Measurements from ENCODE around the gene MMP19. TPM values are rescaled to one million over a fixed set of nuclear protein-coding genes. Genes with fewer than 3 reads are reported as not detected.
"Not testable (repeated sequence)": the region's sequence is repeated elsewhere in the genome, so short reads cannot be mapped to it uniquely, and the experiment has no call there.

Gene MMP19
- total and polyA plus RNA-seq, 5 experiments from 2014 or later, result 0.55 TPM; not detected in 4

DNA sequence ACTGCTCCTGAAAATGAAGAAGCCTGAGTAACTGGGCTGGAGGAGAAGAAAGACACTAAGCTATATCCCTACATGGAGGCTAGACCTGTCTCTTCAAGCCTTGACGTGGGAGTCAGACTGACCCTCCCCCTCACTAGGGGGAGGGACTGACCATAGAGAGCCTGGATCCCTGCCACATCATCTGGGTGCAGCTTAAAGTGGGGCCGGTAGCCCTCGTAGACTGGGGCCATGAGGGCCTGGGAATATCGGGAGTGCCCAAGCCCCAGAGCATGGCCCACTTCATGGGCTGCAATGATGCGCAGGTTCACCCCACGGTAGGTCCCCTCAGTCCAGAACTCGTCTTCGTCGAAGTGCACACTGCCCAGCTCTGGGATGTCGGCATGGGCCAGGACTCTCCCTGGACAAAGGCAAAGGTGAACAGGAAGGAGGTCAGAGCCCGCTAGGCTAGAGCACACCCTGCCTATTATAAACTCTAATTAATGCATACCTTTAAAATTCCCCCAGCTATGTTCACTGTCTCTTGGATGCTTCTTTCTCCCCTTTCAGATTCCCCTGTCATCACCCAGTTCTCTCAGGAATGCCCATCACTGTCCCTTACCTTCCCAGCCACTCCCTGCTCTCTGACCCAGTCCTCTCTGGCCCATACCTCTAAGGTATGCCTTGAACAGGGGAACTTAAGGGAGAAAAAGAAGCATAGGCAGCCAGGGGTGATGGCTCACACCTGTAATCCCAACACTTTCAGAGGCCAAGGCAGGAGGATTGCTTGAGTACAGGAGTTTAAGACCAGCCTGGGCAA lies 3.2 kb downstream of the MMP19 start:
- ATAC-seq (no peak), DNase-seq (no peak)
- peaks cover 0 to 4% (median 0%) of the 10 kb centered on the region in 3 donors for H3K36me3 Mint-ChIP-seq
- H3K4me1 Mint-ChIP-seq, result peaks cover 3 to 16% (median 12%) of the 10 kb centered on the region in 4 donors
- no peak overlapping the region for H3K4me3 Mint-ChIP-seq
- H3K27me3 Mint-ChIP-seq, result peaks cover 0 to 1% (median 0%) of the 10 kb centered on the region in 5 donors
- POLR2A ChIA-PET, result no interaction called here
- H3K27ac Mint-ChIP-seq, result peak overlapping the region in 1 of 10 donors; percentile 53
- H3K9me3 Mint-ChIP-seq, result no peaks in the 10 kb centered on the region

DNA sequence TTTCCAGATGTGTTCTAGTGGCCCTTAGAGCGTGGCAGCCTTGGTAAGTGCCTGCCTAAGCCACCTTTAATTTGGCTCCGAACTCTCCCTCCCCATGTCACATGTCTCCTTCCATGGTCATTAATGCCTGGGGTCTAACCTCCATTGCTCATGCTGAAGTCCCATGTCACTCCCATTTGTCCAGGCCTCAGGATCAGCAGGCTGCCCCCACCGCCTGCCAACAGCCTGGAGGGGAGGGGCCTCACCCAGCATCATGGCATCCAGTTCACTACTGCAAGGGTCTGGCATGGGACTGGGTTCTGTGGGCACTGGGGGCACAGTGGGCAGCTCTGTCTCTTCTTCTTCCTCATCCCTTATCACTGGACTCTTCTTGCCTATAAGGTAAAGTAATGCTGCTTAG lies 4.4 kb downstream of the MMP19 start:
- Mint-ChIP-seq H3K36me3 (peaks cover 0 to 7% (median 0%) of the 10 kb centered on the region in 3 donors), H3K27ac (peak overlapping the region in 2 of 10 donors; percentile 68 to 70), H3K4me3 (no peak overlapping the region), H3K9me3 (no peaks in the 10 kb centered on the region), H3K4me1 (peaks cover 3 to 19% (median 15%) of the 10 kb centered on the region in 4 donors), H3K27me3 (peaks cover 0 to 1% (median 0%) of the 10 kb centered on the region in 5 donors)
- no peak for DNase-seq
- POLR2A ChIA-PET, result interaction anchor here (0.7 kb wide), 1 partner anchor 31 kb away, joined by 3 read pairs; no protein-coding TSS in a partner anchor
- ATAC-seq, result no peak

GRCh38 chr12:55834400-55834799 lies 8.3 kb downstream of the MMP19 start:
- H3K4me3 Mint-ChIP-seq, H3K27me3 Mint-ChIP-seq, POLR2A ChIA-PET, H3K9me3 Mint-ChIP-seq, ATAC-seq, H3K36me3 Mint-ChIP-seq, DNase-seq: not testable (repeated sequence)
- Mint-ChIP-seq H3K4me1 (peaks cover 26 to 45% (median 34%) of the 10 kb centered on the region in 4 donors), H3K27ac (peak overlapping the region in 1 of 10 donors; percentile 46)

GRCh38 chr12:55833056-55833455 lies 9.7 kb downstream of the MMP19 start:
- ATAC-seq, result no peak
- peaks cover 34 to 50% (median 40%) of the 10 kb centered on the region in 4 donors for H3K4me1 Mint-ChIP-seq
- POLR2A ChIA-PET, result interaction anchor here (5.3 to 7.6 kb wide), 2 partner anchors 15 to 95 kb away, joined by 210 to 217 read pairs; partner anchors contain the start of genes DGKA, ORMDL2, PYM1 and SARNP
- H3K27me3 Mint-ChIP-seq, result no peaks in the 10 kb centered on the region
- H3K9me3 Mint-ChIP-seq, result no peaks in the 10 kb centered on the region
- peak overlapping the region in 3 of 10 donors; percentile 18 to 77 (median 29) for H3K27ac Mint-ChIP-seq
- peak overlapping the region in 4 of 10 donors; percentile 25 to 98 (median 59) for H3K4me3 Mint-ChIP-seq
- peaks cover 0 to 11% (median 0%) of the 10 kb centered on the region in 3 donors for H3K36me3 Mint-ChIP-seq
- no peak for DNase-seq

DNA sequence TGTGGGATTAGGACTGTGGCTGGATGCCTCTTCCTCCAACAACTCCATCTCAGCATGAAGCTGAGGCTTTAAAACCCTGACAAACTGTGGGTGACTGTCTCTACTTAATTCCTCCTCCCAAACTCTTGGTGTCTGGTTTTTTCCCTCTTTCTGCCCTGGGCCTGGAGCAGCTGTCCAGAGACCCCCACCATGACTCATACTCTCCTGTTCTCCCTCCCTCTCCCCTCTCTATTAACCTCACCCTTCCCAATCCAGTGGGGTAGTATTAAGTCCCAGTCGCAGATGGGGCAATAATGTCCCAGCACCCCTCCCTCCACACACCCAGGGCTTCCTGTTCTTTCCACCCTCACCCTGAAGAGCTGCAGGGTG lies 11.3 kb downstream of the MMP19 start:
- peaks cover 39 to 61% (median 51%) of the 10 kb centered on the region in 4 donors for H3K4me1 Mint-ChIP-seq
- ATAC-seq (no peak), DNase-seq (no peak)
- POLR2A ChIA-PET, result interaction anchor here (0.5 to 7.6 kb wide), 9 partner anchors 14 to 1696 kb away, joined by 3 to 217 read pairs (median 9); partner anchors contain the start of genes DGKA, ORMDL2, PYM1 and RAB5B
- H3K9me3 Mint-ChIP-seq, result no peaks in the 10 kb centered on the region
- H3K36me3 Mint-ChIP-seq, result peaks cover 0 to 14% (median 0%) of the 10 kb centered on the region in 3 donors
- peak overlapping the region; percentile 87 to 99 (median 96) for H3K27ac Mint-ChIP-seq
- peak overlapping the region; percentile 94 to 99 (median 98) for H3K4me3 Mint-ChIP-seq
- no peaks in the 10 kb centered on the region for H3K27me3 Mint-ChIP-seq

- Mint-ChIP-seq H3K4me3 (peak overlapping the region; percentile 94 to 99 (median 98)), H3K36me3 (peaks cover 0 to 11% (median 0%) of the 10 kb centered on the region in 3 donors), H3K27me3 (no peaks in the 10 kb centered on the region), H3K27ac (peak overlapping the region; percentile 87 to 99 (median 96)), H3K9me3 (no peaks in the 10 kb centered on the region), H3K4me1 (peaks cover 35 to 61% (median 54%) of the 10 kb centered on the region in 4 donors)
- POLR2A ChIA-PET, result interaction anchor here (0.5 to 7.6 kb wide), 23 partner anchors 13 to 1551 kb away, joined by 3 to 217 read pairs (median 3); partner anchors contain the start of genes BLOC1S1, CBX5, DGKA and ORMDL2
- ATAC-seq, result peak; percentile 15 to 25
- DNase-seq, result peak in 9 of 10 donors; percentile 41 to 81 (median 62)
These were observed 11.9 kb downstream of the MMP19 start for GRCh38 chr12:55830601-55831446.

DNA sequence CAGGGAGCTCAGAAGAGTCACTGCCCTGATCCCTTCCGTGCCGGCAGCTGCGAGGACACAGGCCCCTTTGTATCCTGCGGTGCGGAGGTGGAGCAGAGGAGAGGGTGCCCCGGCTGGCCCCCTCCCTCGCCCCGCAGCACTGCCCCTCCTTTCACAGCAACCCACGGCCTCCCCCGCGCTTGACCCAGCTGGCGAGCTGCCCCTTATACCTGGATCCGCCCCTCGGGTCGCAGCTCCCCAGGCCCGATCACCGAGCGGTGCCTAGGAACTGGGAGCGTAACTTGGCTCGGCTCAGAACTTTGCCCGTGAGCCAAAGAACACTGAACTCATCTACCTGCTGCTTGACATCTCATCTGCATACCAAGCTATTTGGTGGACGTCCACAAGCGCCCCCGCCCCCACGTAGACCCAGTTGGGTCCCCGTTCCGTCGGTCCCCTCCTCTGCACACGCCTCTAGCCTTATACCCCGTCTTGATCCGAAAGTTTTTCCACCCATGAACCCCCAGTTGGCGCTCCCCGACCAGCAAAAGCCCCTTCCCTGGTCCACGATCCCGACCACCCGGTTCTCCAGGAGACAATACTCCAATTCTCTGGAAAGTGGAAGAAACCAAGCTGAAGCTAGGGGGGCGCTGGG lies 12.7 kb downstream of the MMP19 start:
- peak overlapping the region; percentile 85 to 99 (median 96) for H3K27ac Mint-ChIP-seq
- ATAC-seq, result peak; percentile 21 to 36
- H3K27me3 Mint-ChIP-seq, result no peaks in the 10 kb centered on the region
- H3K4me3 Mint-ChIP-seq, result peak overlapping the region; percentile 94 to 99 (median 98)
- H3K36me3 Mint-ChIP-seq, result peaks cover 0 to 10% (median 0%) of the 10 kb centered on the region in 3 donors
- H3K9me3 Mint-ChIP-seq, result no peaks in the 10 kb centered on the region
- peaks cover 37 to 63% (median 59%) of the 10 kb centered on the region in 4 donors for H3K4me1 Mint-ChIP-seq
- DNase-seq, result peak; percentile 15 to 71 (median 42)
- POLR2A ChIA-PET, result interaction anchor here (0.6 to 7.6 kb wide), 30 partner anchors 13 to 1642 kb away, joined by 3 to 217 read pairs (median 4); partner anchors contain the start of genes CBX5, CS, DGKA and ERBB3

- POLR2A ChIA-PET, result interaction anchor here (0.6 to 7.6 kb wide), 7 partner anchors 11 to 275 kb away, joined by 3 to 217 read pairs (median 33); partner anchors contain the start of genes DGKA, ORMDL2, PYM1 and RAB5B
- H3K9me3 Mint-ChIP-seq, result no peaks in the 10 kb centered on the region
- no peak for ATAC-seq
- no peaks in the 10 kb centered on the region for H3K27me3 Mint-ChIP-seq
- DNase-seq, result no peak
- H3K27ac Mint-ChIP-seq, result peak overlapping the region; percentile 68 to 97 (median 94)
- peaks cover 36 to 68% (median 63%) of the 10 kb centered on the region in 4 donors for H3K4me1 Mint-ChIP-seq
- peaks cover 0 to 19% (median 0%) of the 10 kb centered on the region in 3 donors for H3K36me3 Mint-ChIP-seq
- H3K4me3 Mint-ChIP-seq, result peak overlapping the region; percentile 94 to 99 (median 98)
These were observed 14.4 kb downstream of the MMP19 start for GRCh38 chr12:55828357-55828756.

GRCh38 chr12:55827806-55828205 lies 14.9 kb downstream of the MMP19 start:
- Mint-ChIP-seq H3K4me3 (peak overlapping the region; percentile 44 to 99 (median 98)), H3K36me3 (peaks cover 0 to 23% (median 3%) of the 10 kb centered on the region in 3 donors), H3K27ac (peak overlapping the region; percentile 68 to 97 (median 94)), H3K4me1 (peaks cover 37 to 68% (median 62%) of the 10 kb centered on the region in 4 donors), H3K9me3 (no peaks in the 10 kb centered on the region), H3K27me3 (no peaks in the 10 kb centered on the region)
- ATAC-seq, result no peak
- POLR2A ChIA-PET, result interaction anchor here (0.6 to 7.6 kb wide), 4 partner anchors 10 to 147 kb away, joined by 3 to 210 read pairs (median 18); partner anchors contain the start of genes ORMDL2, RAB5B and SARNP
- no peak for DNase-seq

GRCh38 chr12:55824726-55825125 lies 18.0 kb downstream of the MMP19 start:
- H3K9me3 Mint-ChIP-seq, result no peaks in the 10 kb centered on the region
- no peaks in the 10 kb centered on the region for H3K27me3 Mint-ChIP-seq
- peaks cover 20 to 48% (median 38%) of the 10 kb centered on the region in 4 donors for H3K4me1 Mint-ChIP-seq
- H3K36me3 Mint-ChIP-seq, result peaks cover 0 to 54% (median 8%) of the 10 kb centered on the region in 3 donors
- POLR2A ChIA-PET, result interaction anchor here (0.6 to 1.4 kb wide), 4 partner anchors 84 to 657 kb away, joined by 3 to 4 read pairs (median 3); no protein-coding TSS in a partner anchor
- ATAC-seq (no peak), DNase-seq (no peak)
- no peak overlapping the region for H3K4me3 Mint-ChIP-seq
- H3K27ac Mint-ChIP-seq, result peak overlapping the region; percentile 69 to 88 (median 80)

- Mint-ChIP-seq H3K4me1 (peaks cover 19 to 52% (median 47%) of the 10 kb centered on the region in 4 donors), H3K27me3 (no peaks in the 10 kb centered on the region), H3K36me3 (peaks cover 0 to 60% (median 8%) of the 10 kb centered on the region in 3 donors), H3K9me3 (no peaks in the 10 kb centered on the region), H3K4me3 (no peak overlapping the region), H3K27ac (peak overlapping the region in 9 of 10 donors; percentile 46 to 88 (median 71))
- POLR2A ChIA-PET, result interaction anchor here (0.6 to 1.2 kb wide), 3 partner anchors 101 to 112 kb away, joined by 3 to 5 read pairs (median 3); no protein-coding TSS in a partner anchor
- no peak for DNase-seq
- no peak for ATAC-seq
These were observed 19.3 kb downstream of the MMP19 start for GRCh38 chr12:55823419-55823818.

All from naive thymus-derived CD8-positive, alpha-beta T cell (primary cell).